Chondrocyte (in vitro differentiated cells): ENCODE data around the gene ITIH1. TPM values are rescaled to one million over a fixed set of nuclear protein-coding genes. Genes with fewer than 3 reads are reported as not detected.
A peak's percentile ranks its signal among the peaks of the same experiment; 100 is the strongest.
"Not testable (repeated sequence)": the region's sequence is repeated elsewhere in the genome, so short reads cannot be mapped to it uniquely, and the experiment has no call there.

Experiments
- DNase-seq: peaks from one replicate; pipeline ENCODE4 v3.0.0; 2021; ENCODE audit warnings: mixed read lengths, low spot score
- H3K27ac Mint-ChIP-seq: one replicate; pipeline ENCODE4 v1.8.0; 2021; ENCODE audit warnings: mild to moderate bottlenecking, moderate library complexity, mixed read lengths; ENCODE audit not compliant: unreplicated experiment
- H3K27me3 Mint-ChIP-seq: 2 replicates; pipeline ENCODE4 v1.8.0; 2021; ENCODE audit warnings: low read depth, mixed read lengths
- H3K36me3 Mint-ChIP-seq: 2 replicates; pipeline ENCODE4 v1.8.0; 2021; ENCODE audit warnings: low read depth, mixed read lengths
- H3K4me1 Mint-ChIP-seq: 2 replicates; pipeline ENCODE4 v1.8.0; 2021; ENCODE audit warnings: low read depth, mild to moderate bottlenecking, mixed read lengths
- H3K4me3 Mint-ChIP-seq: one replicate; pipeline ENCODE4 v1.8.0; 2021; ENCODE audit warnings: mild to moderate bottlenecking, moderate library complexity, mixed read lengths; ENCODE audit not compliant: unreplicated experiment
- H3K9me3 Mint-ChIP-seq: 2 replicates; pipeline ENCODE4 v1.8.0; 2021; ENCODE audit warnings: low read depth, mixed read lengths
- CTCF ChIP-seq: fragments of 200-600 bp; sonication (generic); IDR thresholded peaks from 2 replicates; pipeline ENCODE4 v1.5.0; 2021; ENCODE audit warnings: antibody characterized with exemption, mild to moderate bottlenecking, moderate library complexity
- total RNA-seq: library from RNA; stranded (reverse); gene quantifications from 3 replicates; pipeline ENCODE4 v1.2.1, GENCODE V29; 2021

The ITIH1 gene
- total RNA-seq, 1 donor from 2014 or later, result not detected

GRCh38 chr3:52775877-52776276, 1.5 kb upstream of the ITIH1 start:
- no peak overlapping the region for H3K4me3 Mint-ChIP-seq
- no peak for DNase-seq
- H3K4me1 Mint-ChIP-seq, result peaks cover 7% of the 10 kb centered on the region
- TF ChIP-seq CTCF, result no peak
- no peaks in the 10 kb centered on the region for H3K36me3 Mint-ChIP-seq
- H3K27ac Mint-ChIP-seq, result no peak overlapping the region
- no peaks in the 10 kb centered on the region for H3K27me3 Mint-ChIP-seq
- no peaks in the 10 kb centered on the region for H3K9me3 Mint-ChIP-seq

GRCh38 chr3:52776486-52776885, 913 bp upstream of the ITIH1 start:
- H3K9me3 Mint-ChIP-seq, DNase-seq, H3K36me3 Mint-ChIP-seq, H3K27ac Mint-ChIP-seq, H3K4me3 Mint-ChIP-seq, H3K4me1 Mint-ChIP-seq, H3K27me3 Mint-ChIP-seq: not testable (repeated sequence)

- Mint-ChIP-seq H3K4me1 (no peaks in the 10 kb centered on the region), H3K4me3 (no peak overlapping the region), H3K27me3 (peaks cover 21% of the 10 kb centered on the region), H3K36me3 (no peaks in the 10 kb centered on the region), H3K27ac (no peak overlapping the region), H3K9me3 (no peaks in the 10 kb centered on the region)
- peak; percentile 75 for DNase-seq
- no peak for TF ChIP-seq CTCF
Observed at GRCh38 chr3:52777959-52778805, 783 bp downstream of the ITIH1 start.

GRCh38 chr3:52779011-52779836, 1.8 kb downstream of the ITIH1 start:
- H3K4me1 Mint-ChIP-seq, result no peaks in the 10 kb centered on the region
- H3K27ac Mint-ChIP-seq, result no peak overlapping the region
- no peak for TF ChIP-seq CTCF
- peak; percentile 67 for DNase-seq
- no peak overlapping the region for H3K4me3 Mint-ChIP-seq
- peaks cover 25% of the 10 kb centered on the region for H3K27me3 Mint-ChIP-seq
- no peaks in the 10 kb centered on the region for H3K9me3 Mint-ChIP-seq
- H3K36me3 Mint-ChIP-seq, result no peaks in the 10 kb centered on the region

- Mint-ChIP-seq H3K4me3 (no peak overlapping the region), H3K36me3 (no peaks in the 10 kb centered on the region), H3K27me3 (peaks cover 25% of the 10 kb centered on the region), H3K4me1 (no peaks in the 10 kb centered on the region), H3K27ac (no peak overlapping the region), H3K9me3 (no peaks in the 10 kb centered on the region)
- no peak for TF ChIP-seq CTCF
- no peak for DNase-seq
Observed at GRCh38 chr3:52779837-52780585, 2.6 kb downstream of the ITIH1 start.
